Uterus (tissue), 4 donors: ENCODE measurements around the gene TOM1. TPM values are rescaled to one million over a fixed set of nuclear protein-coding genes. Genes with fewer than 3 reads are reported as not detected.

Experiments
- DNase-seq, 2 donors: peaks; one replicate each; pipeline ENCODE4 v3.0.0-alpha.2; 2019 to 2020
- H3K27ac ChIP-seq, 2 donors: fragments of 200-600 bp; sonication (generic); 1 replicate in 1 of 2; 2 replicates in 1 of 2; pipeline ENCODE4 v1.5.1; 2016 to 2018
- H3K27me3 ChIP-seq, 2 donors: fragments of 200-600 bp; sonication (generic); one replicate each; pipeline ENCODE4 v1.5.1; 2018 to 2019; ENCODE audit warnings: control low read depth in 1 of 2
- H3K36me3 ChIP-seq, 2 donors: fragments of 200-600 bp; sonication (generic); one replicate each; pipeline ENCODE4 v1.5.1; 2019; ENCODE audit warnings: control low read depth in 1 of 2
- H3K4me1 ChIP-seq, 2 donors: fragments of 200-600 bp; sonication (generic); one replicate each; pipeline ENCODE4 v1.5.1; 2018 to 2019; ENCODE audit warnings: control low read depth in 1 of 2
- H3K4me3 ChIP-seq, 2 donors: fragments of 200-600 bp; sonication (generic); 1 replicate in 1 of 2; 2 replicates in 1 of 2; pipeline ENCODE4 v1.5.1; 2018 to 2019; ENCODE audit warnings: mild to moderate bottlenecking in 1 of 2
- H3K9me3 ChIP-seq, 2 donors: fragments of 200-600 bp; sonication (generic); one replicate each; pipeline ENCODE4 v1.5.1; 2019; ENCODE audit warnings: control low read depth in 1 of 2
- POLR2A ChIP-seq, 2 donors: fragments of 450-650 bp; IDR thresholded peaks; one replicate each; pipeline ENCODE4 v1.6.1; 2016; ENCODE audit warnings: antibody characterized with exemption in 2 of 2, mild to moderate bottlenecking in 1 of 2, moderate library complexity in 1 of 2
- intact Hi-C: fragments of 100-400 bp; cut with DNase I; formaldehyde crosslinking; loops from one replicate; pipeline ENCODE4 v1.15.1; 2023; ENCODE audit warnings: low total_unique reads
- total RNA-seq, 4 donors: library from RNA; depleted of rRNA in 3 of 4; stranded (reverse); fragments of >200 nt in 3 of 4; gene quantifications; one replicate each; pipeline versions ENCODE4 v1.1.0 to v1.2.4, GENCODE V29; 2014 to 2023
- TF ChIP-seq, protein P1 (sequence below), 4 experiments: fragments of 200-600 bp in 2 of 4; fragments of 450-650 bp in 2 of 4; sonication (generic) in 2 of 4; IDR thresholded peaks; one replicate each; pipeline ENCODE4 v1.5.1; 2016 to 2019; ENCODE audit warnings: antibody characterized with exemption in 4 of 4, mild to moderate bottlenecking in 2 of 4, moderate library complexity in 1 of 4
- donor health status: DM: yes; HTN: yes; CAD: no.

TOM1 gene
- total RNA-seq, 4 donors from 2014 or later, result 21.3 to 66.7 (median 52.5) TPM

DNA sequence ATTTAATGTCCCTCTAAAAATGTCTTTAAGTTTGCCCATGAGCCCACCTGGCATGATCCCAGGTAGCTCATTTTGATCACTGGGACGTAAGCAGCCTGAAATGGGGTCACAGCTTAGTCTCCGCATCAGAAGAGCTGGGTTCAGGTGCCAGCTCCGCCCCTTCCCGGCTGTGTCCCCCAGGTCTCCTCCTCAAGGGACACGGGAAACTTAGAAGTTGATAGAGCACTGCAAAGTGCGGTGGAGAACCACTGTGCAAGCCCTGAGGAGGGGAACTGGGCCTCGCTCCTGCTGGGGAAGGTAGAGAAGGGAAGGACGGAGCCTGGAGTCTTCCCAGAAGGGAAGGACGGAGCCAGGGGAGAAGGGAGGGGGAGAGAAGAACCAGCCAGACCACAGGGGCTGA lies 7.7 kb downstream of the TOM1 start:
- no peak overlapping the region for H3K27ac ChIP-seq
- no peaks in the 10 kb centered on the region for H3K27me3 ChIP-seq
- H3K36me3 ChIP-seq, result no peaks in the 10 kb centered on the region
- H3K4me3 ChIP-seq, result no peak overlapping the region
- peaks cover 0 to 9% of the 10 kb centered on the region in 2 donors for H3K4me1 ChIP-seq
- DNase-seq, result no peak
- H3K9me3 ChIP-seq, result no peaks in the 10 kb centered on the region
- intact Hi-C loops, result no loop called here
- no peak for TF ChIP-seq POLR2A (IDR thresholded peaks at IDR 0.05)
- TF ChIP-seq, protein P1, sequence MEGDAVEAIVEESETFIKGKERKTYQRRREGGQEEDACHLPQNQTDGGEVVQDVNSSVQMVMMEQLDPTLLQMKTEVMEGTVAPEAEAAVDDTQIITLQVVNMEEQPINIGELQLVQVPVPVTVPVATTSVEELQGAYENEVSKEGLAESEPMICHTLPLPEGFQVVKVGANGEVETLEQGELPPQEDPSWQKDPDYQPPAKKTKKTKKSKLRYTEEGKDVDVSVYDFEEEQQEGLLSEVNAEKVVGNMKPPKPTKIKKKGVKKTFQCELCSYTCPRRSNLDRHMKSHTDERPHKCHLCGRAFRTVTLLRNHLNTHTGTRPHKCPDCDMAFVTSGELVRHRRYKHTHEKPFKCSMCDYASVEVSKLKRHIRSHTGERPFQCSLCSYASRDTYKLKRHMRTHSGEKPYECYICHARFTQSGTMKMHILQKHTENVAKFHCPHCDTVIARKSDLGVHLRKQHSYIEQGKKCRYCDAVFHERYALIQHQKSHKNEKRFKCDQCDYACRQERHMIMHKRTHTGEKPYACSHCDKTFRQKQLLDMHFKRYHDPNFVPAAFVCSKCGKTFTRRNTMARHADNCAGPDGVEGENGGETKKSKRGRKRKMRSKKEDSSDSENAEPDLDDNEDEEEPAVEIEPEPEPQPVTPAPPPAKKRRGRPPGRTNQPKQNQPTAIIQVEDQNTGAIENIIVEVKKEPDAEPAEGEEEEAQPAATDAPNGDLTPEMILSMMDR (IDR thresholded peaks at IDR 0.05), result no peak

DNA sequence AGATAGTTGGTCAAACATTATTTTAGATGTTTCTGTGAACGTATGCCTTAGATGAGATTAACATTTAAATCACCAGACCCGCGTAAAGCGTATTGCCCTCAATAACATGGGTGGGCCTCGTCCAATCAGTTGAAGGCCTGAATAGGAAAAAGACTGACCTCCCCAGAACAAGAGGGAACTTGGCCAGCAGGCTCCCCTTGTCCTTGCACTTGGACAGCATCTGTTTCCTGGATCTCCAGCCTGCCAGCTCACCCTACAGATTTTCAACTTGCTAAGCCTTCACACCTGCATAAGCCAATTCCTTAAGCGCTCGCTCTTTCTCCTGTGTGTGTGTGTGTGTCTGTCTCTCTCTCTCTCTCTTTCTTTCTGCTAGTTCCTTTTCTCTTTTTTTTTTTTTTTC lies 8.2 kb downstream of the TOM1 start:
- Histone ChIP-seq H3K4me1 (peaks cover 0 to 9% of the 10 kb centered on the region in 2 donors), H3K27ac (no peak overlapping the region)

DNA sequence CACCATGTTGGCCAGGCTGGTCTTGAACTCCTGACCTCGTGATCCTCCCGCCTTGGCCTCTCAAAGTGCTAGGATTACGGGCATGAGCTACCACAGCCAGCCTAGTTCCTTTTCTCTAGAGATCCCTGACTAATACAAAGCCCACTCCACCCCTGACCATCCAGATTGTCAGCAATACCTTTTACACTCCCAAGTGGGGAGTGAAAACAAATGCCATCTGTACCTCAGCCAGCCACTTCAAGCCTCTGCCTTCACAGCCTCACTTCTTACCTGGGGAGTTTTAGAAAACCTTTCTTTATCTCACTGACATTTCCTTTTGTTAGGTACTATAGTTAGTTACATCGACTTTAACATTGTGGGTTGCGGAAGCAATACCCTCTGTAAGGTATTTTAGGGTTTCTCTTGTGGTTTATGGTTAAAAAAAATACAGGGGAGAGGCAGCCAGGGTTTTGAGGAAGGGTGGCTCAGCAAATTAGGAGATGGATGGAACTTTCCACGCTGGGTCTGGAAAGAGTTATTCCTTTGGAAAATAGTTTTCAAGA lies 8.9 kb downstream of the TOM1 start:
- Histone ChIP-seq H3K4me3 (no peak overlapping the region), H3K36me3 (no peaks in the 10 kb centered on the region)
- intact Hi-C loops, result no loop called here

More for the DNA sequence above, 8.2 kb downstream of the TOM1 start:
- intact Hi-C loops, result no loop called here
- Histone ChIP-seq H3K9me3 (no peaks in the 10 kb centered on the region), H3K4me3 (no peak overlapping the region), H3K36me3 (no peaks in the 10 kb centered on the region), H3K27me3 (no peaks in the 10 kb centered on the region)
- no peak for DNase-seq
- TF ChIP-seq, protein P1 (IDR thresholded peaks at IDR 0.05), result no peak
- TF ChIP-seq POLR2A (IDR thresholded peaks at IDR 0.05), result no peak

DNA sequence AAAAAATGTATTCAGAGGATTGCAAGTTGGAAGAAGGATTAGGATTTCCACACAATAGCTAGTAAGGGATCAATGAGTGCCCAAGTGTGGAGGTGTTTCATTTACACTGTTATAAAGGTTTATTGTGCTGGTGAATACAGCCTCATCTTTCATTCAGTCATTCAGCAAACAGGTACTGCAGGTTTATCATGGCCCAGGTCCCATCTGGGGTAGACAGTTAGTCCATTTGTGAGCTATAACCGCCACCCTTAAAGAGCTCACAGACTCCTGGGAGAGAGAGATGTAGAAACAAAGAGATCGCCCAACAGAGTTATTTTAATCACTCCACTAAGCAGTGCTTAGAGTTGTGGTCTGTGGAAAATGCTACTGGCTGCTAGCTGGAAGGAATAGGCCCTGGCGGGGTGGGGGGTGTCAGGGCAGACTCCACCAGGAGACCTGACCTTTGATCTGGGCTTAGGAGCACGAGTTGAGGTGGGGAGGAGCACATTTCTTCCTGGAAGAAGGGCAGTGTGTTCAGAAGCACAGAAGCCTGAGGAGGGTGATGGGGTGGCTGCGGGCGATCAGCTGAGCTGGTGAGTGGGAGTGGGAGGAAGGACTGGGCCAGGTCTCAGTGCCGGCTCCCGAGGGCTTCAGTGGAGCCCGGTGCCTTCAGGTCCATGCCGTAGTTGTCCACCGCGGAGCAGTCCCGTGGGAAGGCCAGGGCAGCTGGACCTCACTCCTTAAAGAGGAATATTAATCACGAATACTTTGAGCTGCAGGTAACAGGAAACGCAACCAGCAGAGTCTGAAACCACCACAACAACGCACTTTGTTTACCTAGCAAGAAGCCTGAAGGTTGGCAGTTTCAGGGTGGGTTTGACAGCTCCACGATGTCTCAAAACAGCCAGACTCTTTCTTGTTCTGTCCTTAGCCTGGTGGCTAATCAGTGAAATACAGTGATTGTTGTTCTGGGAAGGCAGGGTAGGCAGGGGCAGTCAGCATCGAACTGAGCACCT lies 11.2 kb downstream of the TOM1 start:
- H3K4me1 ChIP-seq, result peaks cover 0 to 22% of the 10 kb centered on the region in 2 donors

More for the DNA sequence above, 8.9 kb downstream of the TOM1 start:
- H3K27ac ChIP-seq, result no peak overlapping the region
- no peaks in the 10 kb centered on the region for H3K9me3 ChIP-seq
- TF ChIP-seq, protein P1 (IDR thresholded peaks at IDR 0.05), result no peak
- TF ChIP-seq POLR2A (IDR thresholded peaks at IDR 0.05), result no peak
- H3K4me1 ChIP-seq, result peaks cover 0 to 15% of the 10 kb centered on the region in 2 donors
- H3K27me3 ChIP-seq, result no peaks in the 10 kb centered on the region
- no peak for DNase-seq

More for the DNA sequence above, 11.2 kb downstream of the TOM1 start:
- TF ChIP-seq POLR2A (IDR thresholded peaks at IDR 0.05), result no peak
- TF ChIP-seq, protein P1 (IDR thresholded peaks at IDR 0.05), result no peak
- H3K9me3 ChIP-seq, result no peaks in the 10 kb centered on the region
- no peak overlapping the region for H3K4me3 ChIP-seq
- intact Hi-C loops, result no loop called here
- no peak for DNase-seq
- H3K27ac ChIP-seq, result no peak overlapping the region
- no peaks in the 10 kb centered on the region for H3K27me3 ChIP-seq
- no peaks in the 10 kb centered on the region for H3K36me3 ChIP-seq
